Stimulated activated naive CD4-positive, alpha-beta T cell treated with Interleukin-2 at 50 U/mL for 16 hours (primary cell): ENCODE data around the gene C5orf46.

ENCODE experiments used
- DNase-seq: peaks from one replicate; lab custom pipeline; 2025; lab: John Stamatoyannopoulos, UW

Gene C5orf46

DNA sequence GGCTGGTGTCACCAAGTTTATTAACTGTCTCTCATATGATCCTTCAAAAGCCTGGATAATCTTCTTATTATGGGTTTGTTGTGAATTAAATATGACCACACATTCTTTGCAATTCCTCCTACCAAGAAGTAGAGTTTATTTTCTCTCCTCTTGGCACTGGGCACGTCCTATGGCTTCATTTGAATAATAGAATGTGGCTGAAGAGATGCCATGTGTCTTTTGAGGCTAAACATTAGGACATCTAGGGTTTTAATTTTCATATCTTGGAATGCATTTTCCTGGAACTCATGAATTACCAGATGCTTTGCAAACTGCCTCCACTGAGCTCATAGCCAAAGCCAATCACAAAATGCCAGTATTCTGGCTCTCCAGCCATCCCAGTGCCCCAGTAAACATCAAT lies 47.8 kb downstream of the C5orf46 start:
- DNase-seq, result no peak

DNA sequence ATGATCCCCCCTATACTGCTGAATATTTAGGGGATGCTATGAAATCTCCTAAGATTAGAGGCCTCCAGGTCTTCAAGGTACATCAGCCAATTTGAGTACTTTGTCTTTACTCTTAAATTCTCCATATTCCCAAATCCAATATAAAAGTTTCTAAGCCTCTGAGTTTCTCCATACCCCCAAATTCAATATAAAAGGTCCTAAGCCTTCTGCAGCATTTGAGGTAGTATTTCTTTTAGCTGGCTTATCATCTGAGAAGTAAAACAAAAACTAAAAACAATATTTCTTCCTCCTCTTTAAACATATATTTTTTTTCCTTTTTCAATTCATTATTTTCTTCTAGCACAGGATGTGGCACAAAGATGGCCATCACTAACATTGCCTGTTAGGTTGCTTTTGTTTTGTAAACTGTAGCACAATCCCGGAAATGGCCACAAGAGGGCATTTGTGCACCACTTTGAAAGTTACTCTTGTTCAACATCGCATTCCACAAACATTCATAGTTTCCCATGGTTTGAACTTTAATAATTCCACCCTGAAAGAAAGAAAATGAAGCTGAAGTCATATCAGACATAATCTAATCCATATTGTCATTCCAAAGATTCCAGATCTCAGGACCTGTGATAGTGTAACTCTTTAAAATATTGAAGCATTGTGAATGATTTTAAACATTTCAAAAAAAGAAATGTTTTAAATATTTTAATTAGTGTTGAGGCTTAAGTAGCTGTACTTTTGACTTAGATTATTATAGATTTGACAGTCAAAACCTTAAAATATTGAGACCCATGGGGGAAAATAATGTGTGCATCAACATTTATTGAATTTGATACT lies 48.8 kb downstream of the C5orf46 start:
- DNase-seq, result peak; percentile 9

DNA sequence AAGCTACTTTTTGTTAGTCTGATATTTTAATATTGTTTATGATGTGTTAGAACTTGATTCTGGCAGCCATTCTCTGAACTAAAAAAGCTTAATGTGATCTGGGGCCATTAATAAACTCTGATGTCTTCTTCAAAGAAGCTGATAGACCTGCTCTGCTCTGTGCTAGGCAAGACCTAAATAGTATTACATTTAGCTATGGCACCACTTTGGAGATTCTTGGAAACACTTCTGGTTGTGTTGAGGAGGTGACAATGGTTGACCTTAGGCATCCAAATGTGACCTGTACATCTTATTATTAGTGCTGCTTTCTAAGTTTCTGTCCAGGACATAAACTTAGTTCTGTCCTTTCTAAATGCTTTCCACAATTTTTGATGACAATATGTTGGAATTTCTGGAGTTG lies 49.5 kb downstream of the C5orf46 start:
- no peak for DNase-seq

GRCh38 chr5:147855774-147856069 lies 50.6 kb downstream of the C5orf46 start:
- no peak for DNase-seq

GRCh38 chr5:147854894-147855773 lies 51.2 kb downstream of the C5orf46 start:
- DNase-seq, result no peak

DNA sequence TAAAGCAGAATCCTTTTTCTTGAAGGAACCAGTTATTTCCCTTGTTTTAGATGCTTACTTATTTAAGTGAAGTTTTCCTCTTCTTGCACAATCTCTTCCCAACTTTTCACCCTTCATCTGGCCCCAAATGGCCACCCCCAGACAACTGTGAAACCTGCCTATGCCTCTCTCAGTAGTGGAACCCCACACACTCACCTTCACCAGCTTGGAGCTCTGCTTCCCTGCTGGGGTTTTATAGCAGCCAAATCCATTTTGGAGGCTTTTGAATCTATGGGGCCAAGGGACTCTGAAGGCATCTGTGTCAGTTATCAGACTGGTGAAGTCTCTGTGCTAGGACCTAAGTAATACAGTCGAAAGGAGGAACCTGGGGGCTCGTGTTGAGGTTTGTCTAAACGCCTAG lies 52.0 kb downstream of the C5orf46 start:
- DNase-seq, result no peak

DNA sequence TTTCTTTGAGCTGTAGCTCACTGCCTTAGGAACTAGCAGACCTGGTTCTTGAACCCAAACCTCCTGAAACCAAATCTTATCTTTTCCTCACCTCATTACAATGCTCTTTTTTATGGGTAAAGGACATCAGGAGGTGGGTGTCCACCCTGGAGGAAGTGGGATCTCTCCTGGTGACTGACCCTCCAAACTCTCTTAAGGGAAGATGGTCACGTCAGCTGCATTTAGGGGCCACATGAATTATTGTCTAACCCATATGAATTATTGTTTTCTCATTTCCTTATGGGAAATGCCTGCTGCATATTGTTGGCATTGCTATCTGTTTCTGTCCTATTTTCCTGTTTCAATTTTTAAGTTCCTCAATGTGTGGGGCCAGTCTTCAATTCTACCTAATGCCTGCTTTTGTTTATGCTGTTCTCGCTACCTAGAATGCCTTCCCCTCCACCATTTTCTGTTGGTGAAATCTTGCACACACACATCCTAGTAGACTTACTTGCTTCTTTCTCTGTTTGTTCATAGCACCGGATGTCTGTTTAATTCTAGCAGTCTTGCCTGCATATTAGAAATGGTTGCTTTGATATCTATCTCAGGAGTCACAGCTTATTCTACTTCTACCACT lies 52.9 kb downstream of the C5orf46 start:
- no peak for DNase-seq

GRCh38 chr5:147852365-147852764 lies 54.0 kb downstream of the C5orf46 start:
- DNase-seq, result no peak

DNA sequence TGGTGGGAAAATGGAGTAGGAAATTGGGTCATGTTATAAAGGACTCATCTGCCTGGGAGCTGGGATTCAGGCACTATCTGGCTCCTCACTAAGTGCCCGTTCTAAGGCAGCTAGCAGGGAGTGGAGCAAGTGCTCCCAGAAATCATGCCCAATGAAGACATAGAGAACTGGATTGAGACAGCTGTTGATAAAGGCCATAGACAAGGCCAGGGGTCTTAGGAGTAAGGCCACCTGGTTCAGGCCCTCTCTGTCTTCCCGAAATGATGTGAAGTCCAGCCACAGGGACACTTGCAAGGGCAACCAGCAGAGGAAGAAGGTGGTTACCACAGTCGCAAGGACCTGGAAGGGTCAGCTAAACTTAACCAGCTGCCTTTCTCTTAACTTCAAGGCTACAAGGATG lies 54.8 kb downstream of the C5orf46 start:
- DNase-seq, result no peak

GRCh38 chr5:147849226-147849625 lies 57.1 kb downstream of the C5orf46 start:
- no peak for DNase-seq

DNA sequence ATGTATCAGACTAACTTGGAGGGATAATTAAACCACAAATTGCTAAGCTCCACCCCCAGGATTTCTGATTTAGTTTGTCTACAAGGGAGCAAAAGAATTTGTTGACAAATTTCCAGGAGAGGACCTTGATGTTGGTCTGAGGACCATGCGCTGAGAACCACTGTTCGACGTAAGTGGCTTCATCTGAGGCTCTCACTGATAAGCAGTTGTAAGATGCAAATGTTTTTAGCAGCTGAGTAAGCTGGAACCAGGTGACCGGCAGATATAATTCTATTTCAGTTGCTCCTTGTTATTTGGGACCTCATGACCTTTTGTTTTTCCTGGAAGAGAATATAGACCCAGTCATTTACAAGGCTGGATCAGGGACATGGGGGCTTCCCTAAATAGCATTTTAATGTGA lies 60.7 kb downstream of the C5orf46 start:
- no peak for DNase-seq

- DNase-seq, result no peak
Measured at GRCh38 chr5:147844846-147845245, 61.5 kb downstream of the C5orf46 start.

GRCh38 chr5:147842869-147843268 lies 63.5 kb downstream of the C5orf46 start:
- DNase-seq, result no peak
